RWPE1 (cell line): Measurements from ENCODE around the gene CFAP97D2.
"Not testable (repeated sequence)": the region's sequence is repeated elsewhere in the genome, so short reads cannot be mapped to it uniquely, and the experiment has no call there.

Source experiments
- CTCF ChIA-PET: fragments of 350-600 bp; sonication (Branson Sonifier 250); formaldehyde crosslinking; extraction: SDS; loops from one replicate; lab custom pipeline; 2021; lab: Yijun Ruan, JAX
- POLR2A ChIA-PET: fragments of 400-600 bp; formaldehyde crosslinking; extraction: SDS; loops from one replicate; lab custom pipeline; 2020; ENCODE audit warnings: antibody characterized with exemption; ENCODE audit not compliant: low non-redundant PET; lab: Yijun Ruan, JAX
- DNase-seq: peaks from one replicate; pipeline ENCODE4 v3.0.0; 2012; ENCODE audit warnings: low spot score
- H3K27ac ChIP-seq: fragments of 450-650 bp; 2 replicates; pipeline ENCODE4 v1.5.1; 2017
- CTCF ChIP-seq: fragments of 450-650 bp; conservative IDR thresholded peaks from 2 replicates; pipeline ENCODE4 v1.5.1; 2017; ENCODE audit warnings: low read depth, mild to moderate bottlenecking

Gene CFAP97D2

GRCh38 chr13:114157869-114158495 lies 21.1 kb upstream of the CFAP97D2 start:
- TF ChIP-seq CTCF = no peak
- ChIA-PET CTCF (no interaction called here), POLR2A (no interaction called here)
- H3K27ac ChIP-seq = peak overlapping the region; percentile 38; the same call in 1 of the 2 replicates
- peak; percentile 27 for DNase-seq

GRCh38 chr13:114158869-114159666 lies 20.0 kb upstream of the CFAP97D2 start:
- DNase-seq, POLR2A ChIA-PET, H3K27ac ChIP-seq, CTCF ChIA-PET: not testable (repeated sequence)

- POLR2A ChIA-PET = no interaction called here
- no peak for DNase-seq
Observed at GRCh38 chr13:114161028-114161556, 18.0 kb upstream of the CFAP97D2 start.

GRCh38 chr13:114161644-114162532 lies 17.2 kb upstream of the CFAP97D2 start:
- H3K27ac ChIP-seq = no peak overlapping the region
- TF ChIP-seq CTCF = no peak
- no peak for DNase-seq
- CTCF ChIA-PET = no interaction called here
- POLR2A ChIA-PET = interaction anchor here (0.6 kb wide), 1 partner anchor 595 kb away, joined by 6 read pairs; no protein-coding TSS in a partner anchor

More at GRCh38 chr13:114161028-114161556, 18.0 kb upstream of the CFAP97D2 start:
- no peak for TF ChIP-seq CTCF
- no peak overlapping the region for H3K27ac ChIP-seq
- CTCF ChIA-PET = no interaction called here

GRCh38 chr13:114162533-114162922 lies 16.5 kb upstream of the CFAP97D2 start:
- no peak overlapping the region for H3K27ac ChIP-seq
- ChIA-PET POLR2A (interaction anchor here (0.6 kb wide), 1 partner anchor 596 kb away, joined by 6 read pairs; no protein-coding TSS in a partner anchor), CTCF (no interaction called here)
- TF ChIP-seq CTCF = no peak
- no peak for DNase-seq

- DNase-seq = no peak
- H3K27ac ChIP-seq = no peak overlapping the region
- ChIA-PET CTCF (no interaction called here), POLR2A (no interaction called here)
- TF ChIP-seq CTCF = no peak
Observed at GRCh38 chr13:114164053-114164452, 15.0 kb upstream of the CFAP97D2 start.
